HG02623 (cell line): Measurements from ENCODE around the gene CALHM5.

ENCODE experiments used
- ATAC-seq: cut with Tn5 transposase; IDR thresholded peaks from one replicate; pipeline ENCODE4 v1.9.1; 2021; ENCODE audit warnings: moderate library complexity; ENCODE audit not compliant: unreplicated experiment

Gene CALHM5

GRCh38 chr6:116507324-116507723 is 4.1 kb upstream of the CALHM5 start:
- ATAC-seq: no peak

DNA sequence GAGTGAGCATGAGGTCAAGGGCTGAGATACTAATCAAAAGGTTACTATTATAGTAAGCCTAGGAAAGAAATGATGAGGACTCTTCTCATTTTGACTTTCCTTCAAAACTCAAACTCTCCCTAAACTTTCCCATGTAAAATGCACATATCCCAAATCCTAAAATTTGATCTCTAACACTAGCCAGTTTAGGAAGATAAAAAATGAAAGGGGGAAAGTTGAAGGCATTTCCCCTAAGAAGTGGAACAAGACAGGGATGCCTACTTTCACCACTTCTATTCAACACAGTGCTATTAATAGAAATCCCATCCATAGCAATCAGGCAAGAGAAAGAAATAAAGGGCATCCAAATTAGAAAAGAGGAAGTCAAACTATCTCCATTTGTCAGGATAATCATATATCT is 2.9 kb upstream of the CALHM5 start:
- ATAC-seq: no peak

GRCh38 chr6:116512111-116512559 is 696 bp downstream of the CALHM5 start:
- peak; percentile 83 for ATAC-seq

DNA sequence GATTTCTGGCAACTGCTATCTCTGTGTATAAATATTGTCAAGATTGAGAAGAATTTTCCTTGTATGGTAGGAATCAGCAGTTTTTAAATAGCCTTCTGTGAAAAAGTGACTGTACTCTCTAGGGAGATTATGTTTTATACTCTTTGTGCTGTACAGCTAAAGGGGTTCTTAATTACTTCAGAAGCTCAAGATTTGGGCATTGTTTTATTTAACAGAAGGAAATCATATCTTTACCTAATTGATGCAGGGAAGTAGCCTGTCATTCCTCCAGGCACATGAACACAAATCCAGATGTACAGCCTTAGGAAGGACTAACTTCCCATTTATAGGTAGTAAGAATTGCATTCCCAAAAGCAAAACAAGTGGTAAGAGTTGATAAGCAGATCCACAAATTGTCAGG is 1.3 kb downstream of the CALHM5 start:
- no peak for ATAC-seq

GRCh38 chr6:116513224-116513875 is 1.9 kb downstream of the CALHM5 start:
- no peak for ATAC-seq

- ATAC-seq: no peak
Observed at GRCh38 chr6:116514111-116514510, 2.7 kb downstream of the CALHM5 start.

DNA sequence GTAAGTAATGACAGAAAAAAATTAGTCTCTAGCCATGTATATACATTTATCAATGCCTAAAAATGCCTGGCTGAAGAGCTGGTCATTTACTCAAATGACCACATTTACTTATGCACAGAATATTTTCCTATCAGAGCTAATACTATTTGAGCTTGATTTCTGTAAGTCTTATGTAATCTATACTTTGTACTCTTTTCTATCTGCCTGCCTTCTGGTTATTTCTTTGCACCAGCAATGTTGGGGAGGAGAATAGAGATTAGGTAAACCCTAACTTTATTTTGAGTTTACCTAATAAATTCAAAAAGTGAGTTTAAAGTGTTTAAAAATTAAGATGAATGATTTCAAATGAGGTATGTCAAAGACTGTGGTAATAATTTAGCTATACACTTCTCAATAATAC is 3.7 kb downstream of the CALHM5 start:
- no peak for ATAC-seq

- no peak for ATAC-seq
Observed at GRCh38 chr6:116518621-116519368, 7.4 kb downstream of the CALHM5 start.

GRCh38 chr6:116522896-116523295 is 11.5 kb downstream of the CALHM5 start:
- ATAC-seq: no peak

GRCh38 chr6:116524236-116524635 is 12.8 kb downstream of the CALHM5 start:
- no peak for ATAC-seq

- no peak for ATAC-seq
Observed at GRCh38 chr6:116528133-116528532, 16.7 kb downstream of the CALHM5 start.

GRCh38 chr6:116528780-116529179 is 17.3 kb downstream of the CALHM5 start:
- ATAC-seq: no peak

GRCh38 chr6:116529466-116530290 is 18.2 kb downstream of the CALHM5 start:
- ATAC-seq: no peak

DNA sequence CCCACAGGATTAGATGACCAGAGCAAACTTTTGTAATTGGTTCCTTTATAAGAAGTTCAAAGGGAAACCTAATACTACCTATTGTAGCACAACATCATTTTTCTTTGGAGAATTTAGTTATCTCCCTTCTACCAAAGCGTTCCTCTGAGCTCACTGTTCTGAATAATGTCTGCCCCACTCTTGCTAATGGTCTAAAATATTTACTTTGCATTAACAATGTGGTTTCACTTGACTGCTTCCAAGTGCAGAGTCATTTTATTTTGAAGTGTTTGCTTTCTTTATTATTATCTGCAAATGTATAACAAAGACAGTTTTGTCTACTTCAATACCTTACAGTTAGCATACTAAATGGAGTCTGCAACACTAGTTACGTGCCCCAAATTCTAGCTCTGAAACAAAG is 19.0 kb downstream of the CALHM5 start:
- ATAC-seq: no peak

DNA sequence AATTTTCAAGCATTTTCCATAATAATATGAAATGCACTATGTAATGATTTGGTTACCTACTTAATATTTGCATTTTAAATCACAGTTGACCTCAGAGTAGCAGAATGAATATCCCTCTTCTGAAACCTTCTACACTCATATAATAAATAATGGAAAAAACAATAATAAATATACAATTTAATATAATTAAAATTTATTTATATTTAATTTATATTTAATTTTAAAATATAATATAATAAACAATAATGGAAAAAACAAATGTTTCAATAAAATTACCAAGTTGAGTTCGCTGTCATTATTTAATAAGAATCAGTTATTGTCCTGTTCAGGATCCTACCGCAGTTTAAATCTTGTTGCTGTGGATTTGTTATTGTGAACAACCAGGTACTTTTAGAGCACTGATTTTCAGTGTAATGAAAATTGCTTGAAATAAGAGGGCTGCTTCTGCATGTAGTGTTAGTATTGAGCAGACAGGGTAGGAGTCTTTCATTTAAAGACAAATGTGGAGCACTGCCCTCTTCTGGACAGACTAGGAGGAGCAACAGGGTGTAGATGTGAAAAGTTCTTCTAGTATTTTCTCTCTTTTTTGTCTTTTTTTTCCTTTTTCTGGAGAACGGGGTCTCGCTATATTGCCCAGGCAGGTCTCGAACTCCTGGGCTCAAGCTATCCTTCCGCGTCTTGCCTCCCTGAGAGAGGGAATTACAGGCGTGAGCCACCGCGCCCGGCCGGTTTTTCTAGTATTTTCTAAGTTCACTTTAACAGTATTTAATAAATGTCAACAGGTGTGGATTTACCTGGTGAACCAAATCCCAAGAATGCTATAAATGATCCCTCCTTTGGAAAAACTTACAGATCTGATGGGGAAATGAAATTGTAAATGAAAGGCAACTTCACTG is 20.5 kb downstream of the CALHM5 start:
- ATAC-seq: peak; percentile 67

DNA sequence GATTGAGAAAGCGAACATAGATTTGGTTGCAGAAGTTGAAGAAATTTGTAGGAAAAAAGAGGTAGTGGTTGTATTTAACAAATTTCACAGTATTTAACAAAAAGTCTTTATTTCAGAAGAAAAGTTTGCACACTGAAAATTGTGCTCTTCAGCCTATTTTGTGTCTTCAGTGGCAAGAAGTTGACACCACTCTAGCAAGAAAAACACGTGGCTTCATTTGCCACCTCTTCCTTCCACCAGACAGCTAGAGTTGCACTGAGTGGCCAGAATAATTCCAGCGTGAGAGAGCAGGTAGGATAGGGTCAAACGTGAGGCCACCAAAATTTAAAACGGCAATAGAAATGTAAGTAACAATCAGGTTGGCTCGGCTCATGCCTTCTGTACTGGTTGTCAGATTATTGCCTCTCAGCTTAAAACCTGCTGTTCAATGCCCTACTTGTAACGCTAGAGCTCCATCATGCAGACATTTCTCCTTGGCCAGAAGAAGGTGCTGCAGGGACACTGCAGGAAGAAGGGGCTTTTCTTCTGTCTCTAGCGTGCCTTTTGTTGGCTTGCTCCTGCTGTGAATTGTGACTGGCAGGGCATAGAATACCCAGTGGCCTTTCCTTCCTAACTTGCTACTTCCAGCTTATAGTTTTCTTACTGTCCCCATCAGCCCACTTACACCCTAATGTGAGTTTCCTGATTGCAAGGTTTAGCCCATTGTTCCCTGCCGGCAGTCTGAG is 22.0 kb downstream of the CALHM5 start:
- ATAC-seq: no peak

DNA sequence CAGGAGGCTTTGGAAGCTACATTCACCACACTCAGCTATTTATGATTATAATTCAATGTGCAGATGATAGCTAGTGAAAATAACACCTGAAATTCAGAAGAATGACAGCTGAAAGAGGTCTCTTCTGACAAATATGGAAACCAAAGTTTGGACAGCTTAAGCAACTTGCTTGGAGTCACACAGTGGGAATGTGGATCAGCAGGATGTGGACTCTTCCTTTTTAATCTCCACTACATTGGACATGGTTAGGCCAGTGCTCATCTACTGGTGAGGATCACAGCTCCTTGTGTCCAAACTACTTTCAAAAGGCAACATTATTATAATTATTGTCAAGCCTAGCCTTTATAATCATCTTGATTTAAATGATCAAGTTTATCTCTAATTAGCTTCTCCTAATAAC is 23.7 kb downstream of the CALHM5 start:
- no peak for ATAC-seq

GRCh38 chr6:116536216-116536621 is 24.8 kb downstream of the CALHM5 start:
- ATAC-seq: no peak

DNA sequence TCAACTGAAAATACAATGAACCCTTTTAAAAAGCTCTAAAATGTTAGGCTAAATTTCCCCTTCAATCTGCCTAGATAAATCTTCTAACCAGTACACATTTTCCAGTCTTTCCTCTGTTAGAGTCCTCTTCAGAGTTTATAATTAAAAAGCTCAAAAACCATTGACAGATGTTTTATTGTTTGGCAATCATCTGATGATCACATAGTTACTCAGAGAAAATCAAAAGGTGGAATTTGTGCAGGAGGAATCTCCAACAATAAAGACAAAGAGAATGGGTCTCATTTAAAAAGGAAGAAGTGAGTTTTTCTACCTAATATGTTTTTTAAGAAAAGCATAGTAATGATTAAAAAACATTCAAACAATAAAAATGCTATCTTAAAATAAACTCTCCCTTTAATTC is 31.0 kb downstream of the CALHM5 start:
- no peak for ATAC-seq

DNA sequence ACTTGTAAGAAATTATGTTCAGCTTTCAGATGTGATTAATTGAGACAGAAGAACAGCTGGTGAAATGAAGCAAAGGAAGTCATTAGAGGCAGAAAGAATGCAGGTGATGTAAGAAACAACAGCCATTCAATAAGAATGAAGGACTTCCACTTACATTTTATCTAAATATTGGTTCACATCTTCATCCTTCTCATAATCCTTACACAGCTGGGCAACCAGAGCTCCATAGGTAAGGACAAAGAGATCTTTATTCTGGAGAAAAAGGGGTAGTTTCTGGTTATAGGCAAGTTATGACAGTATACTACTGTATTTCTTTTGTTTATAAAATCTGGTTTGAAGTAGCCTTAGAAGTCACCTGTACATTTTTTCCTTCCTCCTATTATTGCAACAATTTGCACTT is 31.7 kb downstream of the CALHM5 start:
- no peak for ATAC-seq
